Stimulated activated naive CD8-positive, alpha-beta T cell treated with anti-CD3 and anti-CD28 coated beads, Interleukin-15, amount 100 ng/mL, for 72 hours (primary cell): Measurements from ENCODE around the gene PTPRG.

Experiments used
- ATAC-seq: fragments of 150-1000 bp; cut with Tn5 transposase; 2 replicates; pipeline ENCODE4 v1.10.0; 2021; ENCODE audit warnings: mild to moderate bottlenecking, moderate library complexity
- DNase-seq, 2 donors: peaks; one replicate each; pipeline ENCODE4 v3.0.0; 2021 to 2022
- H3K27ac Mint-ChIP-seq, 2 donors: one replicate each; pipeline ENCODE4 v1.8.0; 2022; ENCODE audit warnings: mild to moderate bottlenecking in 2 of 2, mixed read lengths in 2 of 2, moderate library complexity in 2 of 2
- H3K27me3 Mint-ChIP-seq: one replicate; pipeline ENCODE4 v1.8.0; 2022; ENCODE audit warnings: mixed read lengths
- H3K4me1 Mint-ChIP-seq: one replicate; pipeline ENCODE4 v1.8.0; 2022; ENCODE audit warnings: mild to moderate bottlenecking, mixed read lengths
- H3K4me3 Mint-ChIP-seq, 2 donors: one replicate each; pipeline ENCODE4 v1.8.0; 2022; ENCODE audit warnings: mild to moderate bottlenecking in 2 of 2, mixed read lengths in 2 of 2, moderate library complexity in 1 of 2
- H3K9me3 Mint-ChIP-seq, 2 donors: one replicate each; pipeline ENCODE4 v1.8.0; 2022; ENCODE audit warnings: mixed read lengths in 2 of 2

The PTPRG gene

DNA sequence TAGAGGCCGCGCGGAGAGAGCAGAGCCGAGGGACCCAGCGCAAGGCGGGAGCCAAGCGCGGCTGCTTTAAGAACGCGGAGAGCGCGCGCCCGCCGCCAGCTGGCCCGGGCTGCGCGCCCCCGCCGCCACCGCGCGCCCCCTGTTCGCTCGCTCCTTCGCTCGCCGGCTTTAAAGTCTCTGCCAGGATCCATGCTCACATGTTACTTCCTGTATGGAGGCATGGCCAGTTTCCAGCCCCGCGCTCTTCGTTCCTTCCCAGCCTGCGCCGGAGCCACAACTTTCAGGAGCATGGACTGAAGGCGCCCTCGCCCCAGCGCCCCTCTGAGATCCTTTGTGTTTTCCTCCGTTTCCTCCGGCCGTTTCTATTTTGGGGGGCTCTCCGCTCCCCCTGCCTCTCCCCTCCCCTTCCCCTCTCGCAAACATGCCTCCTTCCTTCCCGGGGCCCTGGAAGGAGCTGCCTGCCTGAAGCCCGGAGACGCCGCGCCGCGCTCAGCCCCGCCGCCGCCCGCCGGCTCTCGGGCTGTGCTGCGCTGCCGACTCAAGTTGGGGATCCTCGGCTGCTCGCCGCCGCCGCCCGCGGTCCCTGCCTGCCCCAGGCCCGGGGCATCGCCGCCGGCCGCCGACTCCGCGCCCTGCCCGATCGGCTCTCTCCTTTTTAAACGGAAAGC lies at the start of gene PTPRG:
TSS of gene PTPRG (plus strand) at position 198 of the 668 bp plus-strand sequence. CDS start 717 bp downstream, outside the sequence.
- peaks cover 98% of the 10 kb centered on the region for H3K27me3 Mint-ChIP-seq
- peak within 1 kb of the TSS; percentile 75 to 88 for H3K4me3 Mint-ChIP-seq
- DNase-seq = peak; percentile 32 to 55
- peak within 1 kb of the TSS in 1 of 2 donors; percentile 58 for H3K27ac Mint-ChIP-seq
- H3K4me1 Mint-ChIP-seq = peaks cover 30% of the 10 kb centered on the region
- no peaks in the 10 kb centered on the region for H3K9me3 Mint-ChIP-seq
- peak; percentile 74 for ATAC-seq

DNA sequence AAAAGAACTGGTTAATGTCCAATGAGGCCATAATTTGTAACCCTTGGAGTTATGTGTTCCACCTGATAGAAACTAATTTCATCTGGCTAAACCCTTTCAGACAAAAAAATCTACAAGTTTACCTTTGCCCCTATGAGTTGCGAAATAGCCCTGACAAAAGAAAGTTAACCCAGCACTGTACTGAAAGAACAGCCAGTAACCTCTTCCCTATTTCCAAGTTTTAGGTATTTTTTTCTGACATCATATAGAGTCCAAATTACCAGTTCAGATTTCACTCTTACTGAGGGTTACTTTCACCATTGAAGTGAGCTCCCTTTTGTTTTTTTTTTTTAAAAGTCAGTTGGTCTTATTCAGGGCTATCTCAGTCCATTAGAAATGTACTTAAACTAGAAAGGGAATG lies 42.8 kb upstream of the PTPRG start:
- Mint-ChIP-seq H3K27ac (peak overlapping the region in 1 of 2 donors; percentile 40), H3K27me3 (peaks cover 18% of the 10 kb centered on the region), H3K4me3 (no peak overlapping the region), H3K4me1 (peaks cover 32% of the 10 kb centered on the region), H3K9me3 (peaks cover 8 to 22% of the 10 kb centered on the region in 2 donors)
- no peak for DNase-seq
- ATAC-seq = peak; percentile 54

DNA sequence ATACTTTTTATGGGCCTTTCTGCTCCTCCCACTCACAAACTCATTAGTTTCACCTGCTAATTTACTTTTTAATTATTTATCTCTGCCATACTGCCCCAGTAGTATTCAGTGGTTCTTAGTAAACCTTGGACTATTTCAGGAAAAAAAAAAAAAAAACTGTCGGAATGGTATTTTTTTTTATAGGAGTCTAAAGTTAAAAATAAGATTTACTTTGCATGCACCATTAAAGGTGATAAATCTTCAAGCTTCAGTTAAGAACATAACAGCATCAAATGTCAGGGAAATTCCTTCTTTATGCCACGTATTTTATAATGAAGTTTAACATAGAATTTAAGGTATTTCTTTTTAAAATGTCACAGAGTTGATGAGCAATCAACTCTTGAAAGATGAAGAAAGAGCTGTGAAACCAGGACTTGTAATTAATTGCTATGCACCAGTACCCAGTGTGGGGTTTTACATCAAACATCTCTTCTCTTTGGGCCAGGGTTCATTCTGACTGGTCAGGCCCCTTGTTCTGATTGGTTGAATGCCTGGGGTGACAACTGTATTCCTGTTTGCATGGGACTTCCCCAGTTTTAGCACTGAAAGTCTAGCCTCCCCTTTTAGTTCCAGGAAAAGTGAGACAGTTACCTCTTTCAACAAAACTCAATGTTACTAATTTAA lies 40.3 kb upstream of the PTPRG start:
- DNase-seq (peak; percentile 50 to 83), ATAC-seq (peak; percentile 100)
- Mint-ChIP-seq H3K27ac (peak overlapping the region; percentile 93 to 98), H3K4me1 (peaks cover 43% of the 10 kb centered on the region), H3K9me3 (peaks cover 8 to 13% of the 10 kb centered on the region in 2 donors), H3K4me3 (peak overlapping the region; percentile 35 to 49), H3K27me3 (peaks cover 9% of the 10 kb centered on the region)

DNA sequence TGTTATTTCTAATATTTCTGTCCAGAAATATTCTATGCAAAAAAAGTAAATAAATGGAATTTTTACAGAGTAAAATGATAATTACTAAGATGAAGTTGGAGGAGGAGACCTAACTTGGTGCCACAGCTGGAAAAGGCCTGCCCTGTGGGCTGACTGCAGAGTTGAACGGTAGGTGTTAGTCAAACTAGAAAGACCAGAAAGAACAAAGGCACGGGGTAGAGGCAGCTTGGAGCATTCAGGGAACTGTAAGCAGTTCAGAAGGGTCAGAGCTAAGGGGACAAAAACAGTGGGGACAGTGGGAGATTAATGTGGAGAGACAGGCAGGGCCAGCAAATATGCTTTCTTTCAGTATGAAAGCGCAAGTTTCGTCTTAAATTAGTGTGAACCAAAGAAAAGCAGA lies 39.3 kb upstream of the PTPRG start:
- DNase-seq (no peak), ATAC-seq (no peak)
- Mint-ChIP-seq H3K9me3 (peaks cover 8 to 9% of the 10 kb centered on the region in 2 donors), H3K4me3 (no peak overlapping the region), H3K27me3 (peaks cover 12% of the 10 kb centered on the region), H3K27ac (peak overlapping the region; percentile 70 to 85), H3K4me1 (peaks cover 43% of the 10 kb centered on the region)

DNA sequence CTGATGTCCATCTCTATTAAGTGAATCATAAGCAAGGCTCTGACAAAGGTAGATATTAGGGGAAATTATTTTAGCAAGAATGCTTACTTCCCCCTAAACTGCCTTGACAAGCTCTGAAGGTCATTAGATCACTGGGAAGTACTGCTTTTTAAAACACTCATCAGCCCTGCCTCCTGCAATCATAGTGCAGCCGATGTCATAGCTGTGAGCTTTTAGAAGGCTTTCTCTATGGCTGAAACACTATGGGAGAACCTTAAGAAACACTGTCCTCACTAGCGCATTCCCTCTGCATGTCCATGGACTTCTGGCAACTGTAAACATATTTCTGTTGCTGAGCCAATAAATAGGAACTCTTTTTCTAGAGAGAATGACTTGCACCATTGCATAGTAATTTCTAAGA lies 38.7 kb upstream of the PTPRG start:
- ATAC-seq = no peak
- peak overlapping the region in 1 of 2 donors; percentile 70 for H3K27ac Mint-ChIP-seq

DNA sequence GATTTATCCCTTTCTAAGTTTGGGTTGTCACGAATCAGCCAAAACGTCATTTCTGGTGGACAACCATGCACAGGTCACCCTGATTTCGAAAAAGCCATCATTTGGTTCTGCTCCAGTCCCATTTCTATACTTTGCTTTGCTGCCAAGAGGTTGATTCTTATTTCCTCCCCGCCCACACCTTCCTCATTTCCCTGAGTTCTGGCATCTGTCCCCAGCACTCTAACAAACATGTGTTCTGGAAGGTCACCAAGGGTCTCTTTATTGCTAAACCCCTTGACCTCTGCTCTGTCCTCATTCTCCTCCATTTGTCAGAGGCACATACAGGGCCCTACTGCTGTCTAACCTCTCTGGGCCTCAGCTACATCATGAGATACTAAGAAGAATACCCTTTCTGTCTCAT lies 36.4 kb upstream of the PTPRG start:
- no peak for DNase-seq
- no peak for ATAC-seq
- Mint-ChIP-seq H3K9me3 (no peaks in the 10 kb centered on the region), H3K27ac (peak overlapping the region in 1 of 2 donors; percentile 7), H3K4me3 (no peak overlapping the region), H3K4me1 (peaks cover 35% of the 10 kb centered on the region), H3K27me3 (peaks cover 8% of the 10 kb centered on the region)

More for the DNA sequence above, 38.7 kb upstream of the PTPRG start:
- peaks cover 8 to 9% of the 10 kb centered on the region in 2 donors for H3K9me3 Mint-ChIP-seq
- peaks cover 16% of the 10 kb centered on the region for H3K27me3 Mint-ChIP-seq
- H3K4me1 Mint-ChIP-seq = peaks cover 43% of the 10 kb centered on the region
- DNase-seq = no peak
- H3K4me3 Mint-ChIP-seq = no peak overlapping the region

DNA sequence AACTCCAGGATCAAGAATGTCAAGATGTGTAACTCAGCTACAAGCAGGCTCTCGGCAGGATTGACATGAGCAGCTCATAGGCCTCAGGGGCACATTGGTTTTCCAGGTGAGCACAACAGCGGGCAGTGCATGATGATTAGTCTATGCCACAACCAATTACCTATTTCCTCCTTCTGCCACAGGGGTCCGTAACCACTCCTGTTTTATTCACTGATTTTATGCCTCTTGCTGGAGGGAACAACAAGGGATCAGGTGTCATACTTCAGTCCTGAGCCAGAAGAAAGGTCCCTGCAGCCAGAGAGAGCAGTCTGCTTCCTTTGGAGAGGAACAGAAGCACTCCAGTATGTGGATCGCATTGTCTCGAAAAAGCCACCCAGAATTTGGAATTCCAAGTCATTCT lies 35.1 kb upstream of the PTPRG start:
- no peak overlapping the region for H3K4me3 Mint-ChIP-seq
- H3K27me3 Mint-ChIP-seq = peaks cover 10% of the 10 kb centered on the region
- no peak overlapping the region for H3K27ac Mint-ChIP-seq
- H3K9me3 Mint-ChIP-seq = no peaks in the 10 kb centered on the region
- DNase-seq (no peak), ATAC-seq (no peak)
- H3K4me1 Mint-ChIP-seq = peaks cover 25% of the 10 kb centered on the region

DNA sequence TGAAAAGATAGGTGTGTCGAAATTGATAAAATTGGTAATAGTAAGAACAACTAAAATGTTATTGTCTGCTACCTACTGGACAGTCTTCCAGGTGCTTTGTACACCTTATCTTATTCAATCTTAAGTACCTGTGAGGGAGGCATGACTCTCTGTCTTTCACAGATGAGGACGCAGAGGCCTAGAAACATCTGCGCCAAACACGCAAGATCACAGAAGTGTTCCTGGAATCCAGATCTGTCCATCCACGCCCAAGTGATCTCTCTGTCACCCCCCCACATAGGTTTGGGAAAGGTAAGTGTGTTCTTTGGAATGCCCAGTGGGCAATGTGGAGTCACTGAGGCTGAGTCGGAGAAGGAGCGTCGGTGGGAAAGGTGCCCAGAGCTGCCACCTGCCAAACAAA lies 34.4 kb upstream of the PTPRG start:
- peaks cover 18% of the 10 kb centered on the region for H3K4me1 Mint-ChIP-seq
- no peak overlapping the region for H3K27ac Mint-ChIP-seq
- no peaks in the 10 kb centered on the region for H3K9me3 Mint-ChIP-seq
- ATAC-seq = no peak
- H3K4me3 Mint-ChIP-seq = no peak overlapping the region
- H3K27me3 Mint-ChIP-seq = peaks cover 17% of the 10 kb centered on the region
- no peak for DNase-seq

DNA sequence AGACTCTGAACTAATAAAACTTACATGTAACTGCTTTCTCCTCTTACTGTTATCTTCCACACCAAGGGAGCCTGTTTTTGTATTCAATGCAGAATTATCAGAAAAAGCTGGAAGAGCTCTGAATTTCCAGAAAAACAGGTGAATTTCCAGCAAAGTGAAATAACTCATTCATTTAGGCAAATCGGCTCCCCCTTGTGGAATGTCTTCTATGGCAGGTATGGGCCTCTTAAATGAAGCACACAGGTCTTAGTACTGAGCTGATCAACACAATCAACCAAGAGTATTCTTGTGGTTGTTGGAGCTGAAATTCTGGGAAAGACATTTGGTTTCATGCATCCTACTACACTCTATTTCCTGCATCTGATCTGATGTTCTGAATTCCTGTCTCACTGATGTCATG lies 31.0 kb upstream of the PTPRG start:
- ATAC-seq (no peak), DNase-seq (no peak)
- no peaks in the 10 kb centered on the region for H3K9me3 Mint-ChIP-seq
- H3K27ac Mint-ChIP-seq = no peak overlapping the region
- H3K4me3 Mint-ChIP-seq = no peak overlapping the region
- H3K27me3 Mint-ChIP-seq = peaks cover 20% of the 10 kb centered on the region
- H3K4me1 Mint-ChIP-seq = peaks cover under 1% of the 10 kb centered on the region

DNA sequence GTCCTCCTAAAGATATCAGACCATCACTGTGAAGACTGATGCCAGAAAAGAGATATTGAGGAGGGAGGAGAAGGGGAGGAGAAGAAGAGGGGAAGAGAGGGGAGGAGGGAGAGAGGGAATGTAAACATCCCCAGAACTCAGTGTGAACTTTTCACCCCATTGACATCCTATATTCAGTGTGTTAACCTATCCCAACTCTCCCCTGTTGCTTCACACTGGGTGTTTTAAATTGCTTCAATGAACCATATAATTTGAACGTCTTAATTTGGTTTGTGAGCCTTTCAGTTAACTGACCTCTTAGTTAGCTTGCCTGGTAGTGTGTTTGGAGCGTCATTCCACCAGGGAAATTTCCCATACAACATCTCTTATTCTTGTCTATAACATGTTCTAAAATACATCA lies 29.8 kb upstream of the PTPRG start:
- Mint-ChIP-seq H3K27ac (no peak overlapping the region), H3K4me1 (no peaks in the 10 kb centered on the region), H3K4me3 (no peak overlapping the region), H3K9me3 (no peaks in the 10 kb centered on the region), H3K27me3 (peaks cover 20% of the 10 kb centered on the region)
- DNase-seq = no peak
- ATAC-seq = no peak

DNA sequence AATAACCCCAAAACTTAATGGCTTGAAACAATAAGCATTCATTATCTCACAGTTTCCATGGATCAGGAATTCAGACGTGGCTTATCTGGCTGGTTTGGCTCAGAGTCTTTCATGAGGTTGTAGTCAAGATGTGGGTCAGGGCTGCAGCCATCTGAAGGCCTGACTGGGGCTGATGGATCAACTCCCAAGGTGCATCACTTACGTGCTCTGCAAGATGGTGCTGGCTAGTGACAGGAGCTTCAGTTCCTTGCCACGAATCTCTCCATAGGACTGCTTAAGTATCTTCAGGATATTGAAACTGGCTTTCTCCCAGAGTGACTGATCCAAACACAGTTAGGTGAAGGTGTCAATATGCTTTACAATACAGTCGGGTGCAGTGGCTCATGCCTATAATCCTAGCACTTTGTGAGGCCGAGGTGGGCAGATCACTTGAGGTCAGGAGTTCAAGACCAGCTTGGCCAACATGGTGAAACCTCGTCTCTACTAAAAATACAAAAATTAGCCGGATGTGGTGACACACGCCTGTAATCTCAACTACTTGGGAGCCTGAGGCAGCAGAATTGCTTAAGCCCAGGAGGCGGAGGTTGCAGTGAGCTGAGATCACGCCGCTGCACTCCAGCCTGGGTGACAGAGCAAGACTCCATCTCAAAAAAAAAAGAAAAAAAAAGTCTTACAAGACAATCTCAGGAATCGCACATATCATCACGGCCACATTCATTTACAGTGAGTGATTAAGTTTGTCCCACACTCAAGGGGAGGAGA lies 28.5 kb upstream of the PTPRG start:
- Mint-ChIP-seq H3K27ac (no peak overlapping the region), H3K4me3 (no peak overlapping the region), H3K27me3 (peaks cover 12% of the 10 kb centered on the region), H3K9me3 (no peaks in the 10 kb centered on the region), H3K4me1 (no peaks in the 10 kb centered on the region)
- ATAC-seq = no peak
- no peak for DNase-seq

DNA sequence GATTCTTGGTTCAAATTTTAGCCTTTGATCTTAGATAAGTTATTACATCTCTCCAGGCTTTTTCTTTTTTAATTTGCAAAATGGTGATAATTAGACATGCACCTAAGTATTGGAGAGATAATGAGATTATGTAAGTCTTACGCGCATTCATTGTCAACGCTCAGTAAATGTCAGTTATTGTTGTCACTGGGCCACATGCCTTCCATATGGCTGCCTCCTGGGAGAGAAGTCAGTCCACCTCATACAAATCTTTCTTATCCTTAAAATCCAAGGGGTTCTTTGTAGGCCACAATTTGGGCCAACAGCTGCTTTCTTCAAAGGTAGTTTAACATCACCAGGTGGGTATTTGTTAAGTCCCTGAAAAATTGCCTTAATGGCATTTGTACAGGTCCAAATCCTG lies 25.5 kb upstream of the PTPRG start:
- no peak overlapping the region for H3K27ac Mint-ChIP-seq
- H3K9me3 Mint-ChIP-seq = no peaks in the 10 kb centered on the region
- H3K4me3 Mint-ChIP-seq = no peak overlapping the region
- peaks cover 19% of the 10 kb centered on the region for H3K27me3 Mint-ChIP-seq
- ATAC-seq (no peak), DNase-seq (no peak)
- H3K4me1 Mint-ChIP-seq = no peaks in the 10 kb centered on the region

DNA sequence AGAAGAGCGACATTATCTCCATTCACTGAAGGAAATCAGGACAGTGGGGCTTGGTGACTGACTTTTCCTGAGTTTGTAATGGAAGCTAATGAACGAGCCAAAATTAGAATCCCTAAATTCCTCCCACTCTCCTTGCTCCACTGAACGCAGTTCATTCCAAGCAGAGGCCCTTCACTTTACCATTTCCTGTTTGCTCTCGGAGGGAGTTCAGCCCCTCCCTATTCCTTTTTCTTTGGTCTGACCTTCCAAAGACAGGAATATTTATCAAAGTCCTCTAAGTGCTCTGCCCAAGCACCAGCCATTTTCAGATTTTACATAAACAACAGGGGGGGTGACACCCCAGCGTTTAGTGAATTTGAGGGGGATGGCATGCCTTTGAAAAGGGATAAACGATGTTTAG lies 24.0 kb upstream of the PTPRG start:
- H3K27ac Mint-ChIP-seq = no peak overlapping the region
- H3K4me3 Mint-ChIP-seq = no peak overlapping the region
- ATAC-seq (no peak), DNase-seq (no peak)
- peaks cover 15% of the 10 kb centered on the region for H3K27me3 Mint-ChIP-seq
- H3K4me1 Mint-ChIP-seq = no peaks in the 10 kb centered on the region
- H3K9me3 Mint-ChIP-seq = no peaks in the 10 kb centered on the region

DNA sequence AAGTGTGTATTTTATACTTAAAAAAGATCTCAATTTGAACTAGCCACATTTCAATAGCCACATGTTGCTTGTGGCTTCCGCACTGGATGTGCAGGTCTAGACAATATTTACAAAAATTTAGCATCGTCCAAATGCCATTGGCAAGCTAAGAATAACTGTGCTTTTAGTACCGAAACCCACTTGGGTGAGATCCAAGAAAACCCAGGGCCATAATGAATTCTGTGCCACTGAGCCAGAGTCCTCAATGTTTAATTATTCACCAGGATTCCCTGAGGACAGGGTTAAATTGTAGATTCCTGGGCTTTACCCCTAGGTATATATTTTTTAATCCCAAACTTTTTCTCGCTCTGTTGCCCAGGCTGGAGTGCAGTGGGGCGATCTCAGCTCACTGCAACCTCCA lies 22.9 kb upstream of the PTPRG start:
- no peak for ATAC-seq

DNA sequence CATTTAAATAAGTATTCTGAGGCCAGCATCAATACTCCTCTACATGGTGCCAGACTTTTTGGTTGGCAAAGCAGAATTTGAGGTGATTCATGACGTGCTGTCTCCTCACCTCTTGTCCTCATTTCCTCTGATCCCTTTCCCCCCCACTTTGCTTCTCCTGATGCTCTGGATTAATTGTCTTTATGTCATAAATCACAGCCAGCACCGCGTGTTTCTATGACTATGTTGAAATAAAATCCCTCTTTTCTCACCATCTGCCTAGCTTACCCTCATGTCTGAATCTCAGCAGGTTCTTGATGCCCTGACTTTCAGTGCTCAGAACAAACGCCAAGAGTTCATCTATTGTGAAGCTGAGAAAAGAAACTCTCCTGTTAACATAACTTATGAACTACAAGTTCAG lies 19.7 kb upstream of the PTPRG start:
- H3K27me3 Mint-ChIP-seq = peaks cover 15% of the 10 kb centered on the region
- no peak overlapping the region for H3K27ac Mint-ChIP-seq
- DNase-seq (no peak), ATAC-seq (no peak)
- no peaks in the 10 kb centered on the region for H3K9me3 Mint-ChIP-seq
- no peak overlapping the region for H3K4me3 Mint-ChIP-seq
- no peaks in the 10 kb centered on the region for H3K4me1 Mint-ChIP-seq

More for the DNA sequence above, 22.9 kb upstream of the PTPRG start:
- Mint-ChIP-seq H3K4me3 (no peak overlapping the region), H3K27ac (no peak overlapping the region), H3K9me3 (no peaks in the 10 kb centered on the region), H3K4me1 (no peaks in the 10 kb centered on the region), H3K27me3 (peaks cover 15% of the 10 kb centered on the region)
- no peak for DNase-seq

DNA sequence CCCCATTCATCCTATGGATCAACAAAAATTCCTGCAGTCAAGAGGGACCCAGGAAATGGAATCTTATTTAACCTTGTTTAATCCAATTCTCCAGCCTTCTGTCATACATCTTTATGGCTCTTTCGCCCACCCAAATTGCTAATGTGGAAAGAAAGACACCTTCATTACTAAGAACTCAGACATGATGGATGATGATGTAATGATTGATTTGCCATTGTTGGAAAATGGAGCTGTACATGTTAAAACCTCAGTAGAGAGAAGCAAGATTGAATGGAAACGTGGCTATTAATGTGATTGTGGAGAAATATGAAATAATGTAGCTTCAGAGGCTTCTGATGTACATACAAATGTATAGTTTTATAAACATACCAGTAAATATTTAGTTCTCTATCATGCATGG lies 15.7 kb upstream of the PTPRG start:
- Mint-ChIP-seq H3K4me1 (no peaks in the 10 kb centered on the region), H3K27ac (no peak overlapping the region), H3K27me3 (peaks cover 14% of the 10 kb centered on the region), H3K4me3 (no peak overlapping the region), H3K9me3 (peaks cover 0 to 5% of the 10 kb centered on the region in 2 donors)
- ATAC-seq (no peak), DNase-seq (no peak)
